Measurements from ENCODE around the gene PDXP.
"Not testable (repeated sequence)": the region's sequence is repeated elsewhere in the genome, so short reads cannot be mapped to it uniquely, and the experiment has no call there.

The PDXP gene, protein sequence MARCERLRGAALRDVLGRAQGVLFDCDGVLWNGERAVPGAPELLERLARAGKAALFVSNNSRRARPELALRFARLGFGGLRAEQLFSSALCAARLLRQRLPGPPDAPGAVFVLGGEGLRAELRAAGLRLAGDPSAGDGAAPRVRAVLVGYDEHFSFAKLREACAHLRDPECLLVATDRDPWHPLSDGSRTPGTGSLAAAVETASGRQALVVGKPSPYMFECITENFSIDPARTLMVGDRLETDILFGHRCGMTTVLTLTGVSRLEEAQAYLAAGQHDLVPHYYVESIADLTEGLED

DNA sequence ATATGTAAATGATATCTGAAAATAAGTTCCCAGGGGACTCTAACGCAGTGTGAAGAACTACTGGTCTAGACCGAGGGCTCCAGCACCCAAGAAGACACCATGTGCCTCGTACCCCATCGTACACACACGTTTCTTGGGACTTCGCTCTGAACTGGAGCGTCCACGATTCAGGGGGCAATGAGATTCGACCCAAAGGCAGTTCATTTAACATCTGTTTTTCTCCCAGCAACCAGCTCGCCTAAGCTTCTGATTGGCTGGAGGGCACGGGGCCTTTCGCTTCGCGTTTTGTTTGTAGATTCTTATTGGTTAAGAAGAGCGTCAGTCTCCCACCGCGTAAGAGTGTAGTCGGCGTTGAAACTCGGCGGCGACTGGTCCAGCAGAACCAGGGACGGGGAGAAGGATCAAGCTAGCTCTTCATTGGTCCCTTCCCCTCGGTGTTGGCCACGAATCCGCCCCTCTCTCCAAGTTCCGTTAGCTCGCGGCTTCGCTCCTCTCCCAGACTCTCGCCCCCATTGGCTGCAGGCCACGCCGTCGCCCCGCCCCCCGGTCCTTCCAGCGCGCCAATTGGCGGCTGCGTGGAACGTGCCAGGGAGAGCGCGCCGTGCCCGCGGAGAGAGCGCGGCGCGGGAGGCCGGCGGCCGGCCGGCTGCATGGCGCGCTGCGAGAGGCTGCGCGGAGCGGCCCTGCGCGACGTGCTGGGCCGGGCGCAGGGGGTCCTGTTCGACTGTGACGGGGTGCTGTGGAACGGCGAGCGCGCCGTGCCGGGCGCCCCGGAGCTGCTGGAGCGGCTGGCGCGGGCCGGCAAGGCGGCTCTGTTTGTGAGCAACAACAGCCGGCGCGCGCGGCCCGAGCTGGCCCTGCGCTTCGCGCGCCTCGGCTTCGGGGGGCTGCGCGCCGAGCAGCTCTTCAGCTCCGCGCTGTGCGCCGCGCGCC is at the start of gene PDXP:
PDXP (plus strand) TSS at position 591 of the 933 bp plus-strand sequence; CDS start at position 651, 60 bp downstream.
- peak; percentile 99 for DNase-seq

DNA sequence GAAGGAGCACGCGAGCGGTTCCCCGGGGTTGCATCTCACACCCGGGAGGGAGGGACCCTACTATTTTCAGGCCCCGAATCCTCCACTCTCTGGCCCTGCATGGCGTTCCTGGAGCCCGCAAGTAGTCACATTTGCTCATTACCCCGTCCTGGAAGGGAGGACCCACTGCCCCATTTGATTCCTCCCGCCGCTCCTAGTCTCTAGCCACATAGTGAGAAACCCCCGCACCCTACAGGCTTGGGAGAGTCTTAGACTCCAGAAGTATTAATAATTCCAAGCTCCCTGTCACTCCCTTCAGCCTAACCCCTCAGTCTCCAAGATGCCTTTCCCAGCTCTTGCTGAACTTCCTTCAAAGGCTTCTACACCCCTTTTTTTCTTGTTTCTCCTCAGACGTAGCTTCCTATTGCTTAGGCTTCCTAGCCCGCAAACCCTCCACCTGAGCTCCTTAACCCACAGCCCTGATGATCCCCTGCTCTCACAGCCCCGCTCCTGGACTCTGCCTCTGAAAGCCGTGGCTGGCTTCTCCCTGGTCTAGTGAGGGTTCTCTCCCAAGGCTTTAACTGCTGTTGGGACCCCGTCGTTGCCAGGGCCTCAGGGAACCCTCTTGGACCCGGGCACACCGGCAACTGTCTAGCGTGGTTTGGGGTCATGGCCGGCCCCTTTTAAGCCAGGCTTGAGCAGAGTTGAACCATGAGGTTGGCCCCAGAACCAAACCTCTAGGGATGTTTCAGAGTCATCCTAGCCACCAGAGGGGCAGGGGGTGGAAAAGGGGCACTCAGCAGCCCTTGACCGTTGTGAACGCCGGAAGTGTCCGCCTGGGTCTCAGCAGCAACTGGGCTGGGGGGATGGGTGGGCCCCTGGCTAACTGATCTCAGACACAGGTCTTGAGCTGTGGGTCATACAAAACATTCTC is 49.0 kb upstream of the PDXP start:
- peak; percentile 58 for DNase-seq

DNA sequence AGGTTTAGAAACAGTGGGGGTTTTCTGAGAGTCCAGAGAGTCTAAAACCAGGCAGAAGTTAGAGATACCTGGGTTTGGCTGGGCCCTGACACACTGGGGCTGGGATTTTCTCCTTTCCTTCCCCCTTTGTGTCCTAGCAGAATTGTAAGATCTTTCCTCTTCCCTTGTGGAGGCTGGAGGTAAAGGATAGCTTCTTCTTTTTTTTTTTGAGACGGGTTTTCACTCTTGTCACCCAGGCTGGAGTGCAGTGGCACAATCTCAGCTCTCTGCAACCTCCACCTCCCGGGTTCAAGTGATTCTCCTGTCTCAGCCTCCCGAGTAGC is 48.4 kb upstream of the PDXP start:
- DNase-seq: not testable (repeated sequence)

DNA sequence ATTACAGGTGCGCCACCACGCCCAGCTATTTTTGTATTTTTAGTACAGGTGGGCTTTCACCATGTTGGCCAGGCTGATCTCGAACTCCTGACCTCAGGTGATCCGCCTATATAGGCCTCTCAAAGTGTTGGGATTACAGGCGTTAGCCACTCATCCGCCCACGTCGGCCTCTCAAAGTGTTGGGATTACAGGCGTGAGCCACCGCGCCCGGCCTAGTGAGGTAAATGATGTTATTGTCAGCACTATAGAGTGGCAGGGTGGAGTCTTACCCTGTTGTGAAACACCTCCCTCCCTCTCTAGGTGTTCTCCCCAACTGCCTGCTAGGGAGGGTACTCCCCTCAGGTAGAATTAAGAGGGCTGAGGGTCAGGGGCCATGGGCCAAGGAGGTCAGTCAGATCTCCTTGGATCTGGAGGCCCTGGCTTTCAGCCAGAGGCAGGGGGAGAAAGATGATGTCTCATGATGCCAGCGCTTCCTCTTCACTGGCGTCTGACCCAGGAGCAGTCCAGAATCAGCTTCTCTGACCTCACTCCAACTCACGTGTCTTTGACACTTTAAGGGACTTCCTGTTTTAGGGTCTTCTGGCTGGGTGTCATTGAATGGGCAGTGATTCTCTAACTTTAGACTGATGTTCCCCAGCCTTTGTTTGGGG is 47.9 kb upstream of the PDXP start:
- DNase-seq: no peak

DNA sequence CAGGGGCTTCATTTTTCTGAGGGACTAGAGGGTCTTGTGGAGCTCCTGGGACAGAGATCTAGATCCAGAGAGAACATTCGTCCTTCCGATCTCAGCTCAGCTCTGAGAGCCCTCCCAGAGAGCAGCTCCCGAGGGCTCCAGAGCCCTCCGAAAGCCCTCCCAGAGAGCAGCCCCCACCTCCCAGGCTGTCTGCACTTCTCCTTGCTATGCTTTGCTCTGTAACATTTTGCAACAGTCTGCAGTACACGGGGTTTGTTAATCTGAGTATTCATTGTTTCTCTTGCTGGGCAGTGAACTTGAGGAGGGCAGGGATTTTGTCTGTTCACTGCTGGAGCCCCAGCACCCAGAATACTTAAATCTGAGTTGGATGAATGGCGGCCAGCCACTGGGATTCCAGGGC is 47.3 kb upstream of the PDXP start:
- DNase-seq: no peak

DNA sequence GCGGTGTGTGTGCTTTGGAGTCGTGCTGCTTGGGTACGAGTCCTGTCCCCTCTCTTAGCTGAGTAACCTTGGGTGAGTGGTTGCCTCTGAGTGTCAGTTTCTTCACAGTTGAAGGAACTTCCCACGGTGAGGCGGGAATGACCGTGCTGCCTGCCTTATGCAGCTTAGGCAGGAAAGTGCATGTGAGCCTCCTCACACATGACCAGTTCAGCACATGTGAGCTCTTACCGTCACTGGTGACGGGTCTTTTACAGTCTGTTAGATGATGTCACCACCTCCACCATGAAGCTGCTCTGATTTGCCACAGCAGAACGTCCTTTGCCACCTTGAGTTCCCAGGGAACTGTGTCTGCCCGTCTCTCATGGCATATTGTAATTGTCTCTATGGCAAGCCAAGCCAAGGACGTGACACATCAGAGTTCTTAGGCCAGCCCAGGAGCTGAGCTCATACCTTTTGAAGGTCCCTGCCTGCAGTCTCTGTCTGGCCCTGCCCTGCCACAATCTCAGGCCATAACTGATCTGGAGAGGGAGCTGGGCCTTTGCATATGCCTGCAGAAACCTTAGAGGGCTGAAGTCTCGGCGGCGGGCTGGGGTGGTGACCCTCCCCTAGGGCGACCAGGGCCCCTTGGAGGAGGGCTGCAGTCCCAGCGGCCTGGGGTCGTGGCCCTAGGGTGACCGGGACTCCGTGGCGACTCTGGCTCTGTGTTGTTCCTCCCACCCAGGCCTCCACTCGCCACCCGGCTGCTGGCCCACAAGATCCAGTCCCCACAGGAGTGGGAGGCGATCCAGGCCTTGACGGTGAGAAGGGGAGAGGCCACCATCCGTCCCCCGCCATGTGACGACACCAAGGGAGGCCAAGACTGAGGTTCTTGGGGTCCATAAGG is 42.1 kb upstream of the PDXP start:
- DNase-seq: no peak

DNA sequence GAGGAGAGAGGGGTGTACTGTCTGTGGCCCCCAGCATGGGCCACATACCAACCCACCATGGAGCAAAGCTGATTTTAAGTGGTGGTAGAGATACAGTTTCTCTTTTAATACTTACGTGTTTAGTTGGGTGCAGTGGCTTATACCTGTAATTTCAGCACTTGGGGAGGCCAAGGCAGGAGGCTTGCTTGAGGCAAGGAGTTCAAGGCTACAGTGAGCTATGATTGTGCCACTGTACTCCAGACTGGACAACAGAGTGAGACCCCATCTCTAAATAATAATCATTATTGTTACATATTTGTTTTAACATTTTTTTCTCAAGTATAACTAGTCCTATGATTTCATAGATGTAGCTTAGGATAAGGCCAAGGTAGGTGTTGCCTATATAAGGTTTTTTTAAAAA is 41.1 kb upstream of the PDXP start:
- DNase-seq: no peak

DNA sequence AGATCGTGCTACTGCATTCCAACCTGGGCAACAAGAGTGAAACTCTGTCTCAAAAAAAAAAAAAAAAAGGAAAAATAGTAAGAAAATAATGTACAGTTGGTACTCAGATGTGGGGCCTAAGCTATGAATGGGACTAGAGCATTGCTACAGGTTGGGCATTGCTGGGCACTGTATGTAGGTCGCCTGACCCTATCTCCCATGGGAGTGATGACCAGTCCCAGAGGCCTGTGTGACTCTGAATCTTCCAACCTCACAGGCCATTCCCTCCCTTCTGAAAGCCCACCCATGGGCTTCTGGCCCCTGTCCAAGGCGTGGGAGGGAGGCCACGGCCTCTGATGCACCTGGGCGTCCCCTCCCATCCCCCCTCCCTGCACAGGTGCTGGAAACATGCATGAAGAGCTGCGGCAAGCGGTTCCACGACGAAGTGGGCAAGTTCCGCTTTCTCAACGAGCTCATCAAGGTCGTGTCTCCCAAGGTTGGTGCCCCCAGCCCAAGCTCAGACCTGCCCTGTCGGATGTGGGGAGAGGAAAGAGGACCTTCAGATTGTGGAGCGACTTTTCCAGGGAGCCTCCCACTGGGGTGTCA is 40.4 kb upstream of the PDXP start:
- no peak for DNase-seq

DNA sequence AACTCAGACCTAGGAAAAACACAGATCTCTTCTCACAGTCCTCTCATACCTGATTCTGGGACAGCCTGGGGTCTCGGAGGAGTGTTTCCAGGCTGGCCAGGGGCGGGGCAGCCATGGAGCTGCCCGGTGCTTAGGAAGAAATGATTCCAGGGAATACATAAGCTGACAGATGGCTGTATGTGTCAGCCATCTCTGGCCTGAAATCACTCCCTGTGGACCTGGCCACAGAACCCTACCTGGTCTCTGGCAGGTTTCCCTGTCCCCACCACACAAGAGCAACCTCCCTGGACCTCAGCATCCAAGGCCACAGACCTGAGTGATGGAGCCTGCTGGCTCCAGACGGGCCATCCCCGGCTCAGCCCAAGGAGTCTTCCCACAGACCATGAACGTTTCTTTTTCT is 39.8 kb upstream of the PDXP start:
- no peak for DNase-seq

DNA sequence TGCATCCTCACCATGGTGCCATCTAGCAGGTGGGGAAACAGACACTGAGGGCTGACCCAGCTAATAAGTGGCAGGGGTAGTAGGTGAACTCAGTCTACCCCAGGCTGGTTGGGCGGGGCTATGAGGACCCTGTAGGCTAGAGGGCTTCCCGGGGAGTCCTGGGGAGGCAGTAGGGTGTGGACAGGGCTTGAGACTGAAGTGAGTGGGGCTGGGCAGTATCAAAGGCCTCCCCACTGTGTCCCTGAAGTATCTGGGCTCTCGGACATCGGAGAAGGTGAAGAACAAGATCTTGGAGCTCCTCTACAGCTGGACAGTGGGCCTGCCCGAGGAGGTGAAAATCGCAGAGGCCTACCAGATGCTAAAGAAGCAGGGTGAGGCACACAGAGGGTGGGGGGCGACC is 38.5 kb upstream of the PDXP start:
- DNase-seq: no peak

DNA sequence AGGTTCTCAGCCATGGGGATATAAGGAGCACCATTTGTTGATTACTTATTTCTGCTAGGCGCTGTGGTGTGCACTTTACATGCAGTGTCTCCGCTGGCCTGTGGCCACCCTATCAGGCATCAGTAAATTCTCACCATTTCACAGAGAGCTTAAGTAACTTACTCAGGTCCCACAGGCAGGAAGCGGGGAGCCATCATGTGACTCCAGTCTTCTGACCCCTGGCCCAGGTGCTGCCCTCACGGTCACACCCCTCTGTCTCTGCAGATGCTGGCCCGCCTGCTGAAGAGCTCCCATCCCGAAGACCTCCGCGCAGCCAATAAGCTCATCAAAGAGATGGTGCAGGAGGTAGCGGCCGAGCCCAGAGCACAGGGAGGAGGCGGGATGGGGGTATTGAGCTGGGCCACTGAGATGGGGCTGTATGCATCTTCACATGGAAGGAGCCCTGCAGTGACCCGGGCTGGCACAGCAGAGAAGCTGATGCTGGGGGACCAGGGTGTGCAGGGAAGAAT is 37.1 kb upstream of the PDXP start:
- no peak for DNase-seq

DNA sequence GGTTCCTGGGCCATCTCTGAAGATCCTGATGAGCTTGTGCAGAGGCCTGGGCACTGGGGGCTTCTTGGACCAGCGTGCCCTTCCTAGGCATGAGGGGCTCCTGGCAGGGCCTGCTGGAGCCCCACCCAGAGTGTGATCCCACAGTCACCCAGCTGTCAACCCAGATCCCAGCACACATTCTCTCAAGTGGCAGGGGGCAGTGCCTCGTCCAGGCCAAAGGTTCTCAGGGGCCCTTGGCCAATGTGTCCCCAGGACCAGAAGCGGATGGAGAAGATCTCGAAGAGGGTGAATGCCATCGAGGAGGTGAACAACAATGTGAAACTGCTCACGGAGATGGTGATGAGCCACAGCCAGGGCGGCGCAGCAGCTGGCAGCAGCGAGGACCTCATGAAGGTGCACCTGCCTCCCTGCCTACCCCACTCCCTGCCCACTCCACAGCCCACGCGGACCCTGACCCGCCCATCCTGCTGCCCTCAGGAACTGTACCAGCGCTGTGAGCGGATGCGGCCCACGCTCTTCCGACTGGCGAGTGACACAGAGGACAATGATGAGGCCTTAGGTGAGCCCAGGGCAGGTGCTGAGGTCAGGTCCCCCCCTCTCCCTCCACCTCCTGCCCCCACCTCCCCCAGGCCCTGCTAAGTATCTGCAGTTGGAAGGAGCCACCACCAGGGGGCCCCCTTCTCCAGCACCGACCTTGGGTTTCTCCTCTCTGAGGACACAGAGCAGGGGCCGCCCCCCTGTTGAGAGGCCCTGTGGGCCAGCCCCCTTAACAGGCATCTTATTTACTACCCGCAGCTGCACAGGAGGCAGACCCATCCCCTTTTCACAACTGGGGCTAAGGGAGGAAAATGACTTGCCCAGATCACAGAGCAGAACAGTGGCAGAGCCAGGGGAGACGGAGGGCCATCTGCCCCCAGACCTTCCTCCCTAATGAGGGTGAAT is 35.2 kb upstream of the PDXP start:
- peak; percentile 69 for DNase-seq

DNA sequence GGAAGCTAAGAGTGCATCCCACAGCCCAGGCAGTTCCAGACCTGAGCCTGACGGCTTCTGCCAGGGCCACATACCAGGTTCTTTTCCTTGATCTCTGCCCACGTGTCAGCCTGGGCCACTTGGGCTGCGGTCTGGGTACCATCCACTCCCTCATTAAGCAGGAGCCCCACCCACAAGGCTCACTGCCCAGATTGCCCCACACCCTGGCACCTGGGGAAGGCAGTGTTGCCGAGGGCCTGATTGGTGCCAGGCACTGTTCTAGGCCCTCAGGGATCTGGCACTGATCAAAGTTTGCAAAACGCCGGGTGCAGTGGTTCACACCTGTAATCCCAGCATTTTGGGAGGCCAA is 34.5 kb upstream of the PDXP start:
- DNase-seq: no peak

DNA sequence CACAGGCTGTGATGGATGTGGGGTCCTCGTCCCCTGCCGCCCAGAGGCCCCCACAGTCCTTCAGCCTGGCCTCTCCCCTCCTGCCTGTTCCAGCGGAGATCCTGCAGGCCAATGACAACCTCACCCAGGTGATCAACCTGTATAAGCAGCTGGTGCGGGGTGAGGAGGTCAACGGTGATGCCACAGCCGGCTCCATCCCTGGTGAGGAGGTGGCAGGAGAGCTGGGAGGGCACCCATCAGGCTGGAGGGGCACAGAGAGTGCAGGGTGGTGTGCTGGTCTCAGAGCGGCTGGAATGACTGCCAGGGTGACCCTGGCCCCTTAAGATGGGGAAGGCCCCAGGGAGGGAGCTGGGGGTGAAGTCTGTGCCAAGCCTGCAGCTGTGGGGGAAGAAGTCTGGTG is 33.6 kb upstream of the PDXP start:
- DNase-seq: no peak

DNA sequence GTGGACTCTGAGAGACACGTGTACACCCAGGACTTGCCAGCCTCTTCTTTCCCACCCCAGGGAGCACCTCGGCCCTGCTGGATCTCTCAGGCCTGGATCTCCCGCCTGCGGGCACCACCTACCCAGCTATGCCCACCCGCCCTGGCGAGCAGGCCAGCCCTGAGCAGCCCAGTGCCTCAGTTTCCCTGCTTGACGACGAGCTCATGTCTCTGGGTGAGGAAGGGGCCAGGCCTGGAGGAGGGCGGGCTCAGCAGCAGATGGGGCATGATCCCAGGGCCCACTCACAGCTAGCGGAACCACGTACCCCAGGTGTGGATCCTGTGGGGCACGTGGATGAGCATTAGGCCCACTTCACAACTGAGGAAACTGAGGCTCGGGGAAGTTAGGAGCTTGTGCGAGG is 32.8 kb upstream of the PDXP start:
- DNase-seq: no peak

DNA sequence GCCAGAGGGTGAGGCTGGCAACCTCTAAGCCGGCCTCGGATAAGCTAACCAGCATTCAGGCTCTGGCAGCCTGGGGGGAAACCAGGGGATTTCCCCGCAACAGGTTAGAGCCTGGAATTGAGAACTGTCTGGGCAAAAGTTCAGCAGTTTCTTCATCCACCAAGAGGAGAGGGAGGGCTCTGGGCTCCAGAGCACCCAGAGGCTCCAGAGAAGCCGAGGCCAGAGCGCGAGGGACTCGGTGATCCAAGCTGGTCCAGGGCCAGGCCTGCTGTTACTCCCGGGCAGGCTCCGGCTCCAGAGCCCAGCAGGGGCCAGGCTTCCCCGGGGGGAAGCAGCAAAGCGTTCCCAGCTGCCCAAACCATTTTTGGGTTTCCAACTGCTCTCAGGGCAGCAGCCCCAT is 32.4 kb upstream of the PDXP start:
- no peak for DNase-seq

DNA sequence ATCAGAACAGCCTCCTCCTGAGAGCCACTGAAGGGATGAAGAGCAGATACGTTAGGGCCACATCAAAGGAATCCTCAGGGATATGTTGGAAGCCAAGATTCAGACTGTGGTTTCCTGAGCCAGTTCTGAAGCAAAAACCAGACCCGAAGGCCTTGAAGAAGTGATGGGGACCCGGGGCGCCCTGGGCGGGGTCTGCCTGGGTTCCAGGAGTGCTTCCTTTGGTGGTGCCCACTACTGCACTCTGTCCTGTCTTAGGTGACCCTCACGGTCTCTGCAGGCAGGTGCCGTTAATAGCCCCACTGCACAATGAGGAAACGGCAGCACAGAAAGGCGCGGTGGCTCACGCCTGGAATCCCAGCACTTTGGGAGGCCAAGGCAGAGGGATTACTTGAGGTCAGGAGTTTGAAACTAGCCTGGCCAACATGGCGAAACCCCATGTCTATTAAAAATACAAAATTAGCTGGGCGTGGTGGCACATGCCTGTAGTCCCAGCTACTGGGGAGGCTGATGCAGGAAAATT is 31.9 kb upstream of the PDXP start:
- no peak for DNase-seq

DNA sequence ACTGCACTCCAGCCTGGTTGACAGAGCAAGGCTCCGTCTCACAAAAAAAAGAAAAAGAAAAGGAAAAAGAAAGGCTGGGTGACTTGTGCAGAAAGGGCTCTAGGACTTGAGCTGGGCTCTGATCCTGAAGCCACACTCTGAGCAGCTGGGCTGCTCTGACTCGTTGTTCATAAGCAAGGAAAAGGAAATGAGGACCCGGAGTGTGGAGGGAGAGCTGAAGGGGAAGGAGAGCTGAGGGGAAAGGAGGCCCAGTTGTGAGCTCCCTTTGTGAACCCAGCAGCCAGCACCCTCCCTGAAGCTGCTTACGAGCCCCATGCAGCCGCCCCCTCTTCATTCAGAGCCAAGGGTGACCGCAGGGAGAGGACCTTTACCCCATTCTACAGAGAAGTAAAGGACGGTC is 31.4 kb upstream of the PDXP start:
- no peak for DNase-seq

DNA sequence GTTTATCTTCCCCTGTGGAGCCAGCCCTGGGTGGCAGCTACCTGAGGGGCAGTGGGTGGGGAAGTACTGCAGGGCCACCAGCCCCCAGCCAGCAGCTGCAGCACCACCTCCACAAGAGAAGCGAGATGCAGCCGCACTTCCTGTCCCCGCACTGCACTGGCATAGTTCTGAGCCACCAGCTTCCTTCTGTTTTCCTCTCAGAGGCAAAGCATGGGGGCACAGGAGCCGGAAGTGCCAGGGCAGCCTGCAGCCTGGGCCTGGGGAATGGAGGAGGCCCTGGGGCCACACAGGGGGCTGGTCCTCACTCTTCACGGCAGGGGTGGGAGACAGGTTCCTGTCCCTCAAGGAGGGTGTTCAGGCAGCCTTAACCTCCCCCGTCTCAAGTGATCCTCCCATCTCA is 31.0 kb upstream of the PDXP start:
- no peak for DNase-seq

DNA sequence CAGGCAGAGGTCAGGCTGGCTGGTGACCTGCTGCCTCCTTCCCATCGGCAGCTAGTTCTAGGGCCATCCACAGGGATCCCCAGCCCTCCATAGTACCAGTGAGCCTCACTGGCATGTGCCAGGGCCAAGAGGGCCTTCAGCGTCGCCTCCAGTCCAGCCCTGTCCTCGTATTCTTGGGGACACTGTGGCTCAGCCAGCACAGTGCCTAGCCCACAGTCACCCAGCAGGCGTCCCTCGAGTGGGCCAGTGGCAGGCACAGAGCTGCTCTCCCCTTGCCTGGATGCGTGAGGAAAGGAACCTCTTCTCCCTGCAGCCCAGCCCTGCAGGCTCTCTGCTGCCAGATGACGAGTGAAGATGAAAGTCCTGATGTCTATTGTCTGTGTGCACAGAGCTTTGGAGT is 29.7 kb upstream of the PDXP start:
- DNase-seq: no peak
